M059J (cell line): ENCODE results near the gene AHRR. TPM values are rescaled to one million over a fixed set of nuclear protein-coding genes. Genes with fewer than 3 reads are reported as not detected.
A peak's percentile ranks its signal among the peaks of the same experiment; 100 is the strongest.
"Not testable (repeated sequence)": the region's sequence is repeated elsewhere in the genome, so short reads cannot be mapped to it uniquely, and the experiment has no call there.

Source experiments
- DNase-seq: peaks from one replicate; pipeline ENCODE4 v3.0.0-alpha.2; 2012; ENCODE audit warnings: low read depth
- total RNA-seq: library from RNA; depleted of rRNA; stranded (reverse); fragments of >200 nt; shearing (Covaris generic); gene quantifications from 2 replicates; pipeline ENCODE4 v1.2.3, GENCODE V29; 2014

Gene AHRR
- total RNA-seq, 1 experiment from 2014 or later, result 50.6 TPM

DNA sequence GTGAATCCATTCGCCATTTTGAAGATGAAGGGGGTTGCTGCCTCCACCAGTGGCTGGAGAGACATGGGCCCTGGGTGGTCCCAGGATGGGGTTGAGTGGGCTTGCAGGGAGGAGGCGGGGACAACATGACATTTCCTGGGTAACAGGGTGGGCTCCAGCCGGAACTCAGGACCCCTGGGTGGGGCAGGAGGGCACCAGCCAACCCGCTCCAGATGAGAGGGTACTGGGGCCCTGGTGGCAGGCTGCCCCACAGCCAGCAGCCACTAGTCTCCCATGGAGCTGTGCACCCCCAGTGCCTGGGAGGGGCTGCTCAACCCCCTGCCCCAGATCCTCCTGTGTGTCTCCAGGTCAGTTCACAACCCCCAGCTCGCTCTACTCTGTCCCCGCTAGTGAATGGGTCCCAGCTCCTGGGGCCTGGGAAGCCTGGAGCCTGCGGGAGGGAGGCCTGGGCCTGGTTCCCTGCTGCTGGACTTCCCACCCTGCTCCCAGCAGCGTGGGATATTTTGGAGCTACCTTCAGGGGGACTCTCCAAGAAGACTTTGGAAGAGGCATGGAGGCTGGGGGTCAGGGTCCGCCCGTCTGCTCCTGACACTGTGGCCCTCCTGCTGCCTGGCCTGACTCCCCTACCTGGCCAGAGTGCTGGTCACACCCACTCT, 55.9 kb downstream of the AHRR start:
- no peak for DNase-seq

DNA sequence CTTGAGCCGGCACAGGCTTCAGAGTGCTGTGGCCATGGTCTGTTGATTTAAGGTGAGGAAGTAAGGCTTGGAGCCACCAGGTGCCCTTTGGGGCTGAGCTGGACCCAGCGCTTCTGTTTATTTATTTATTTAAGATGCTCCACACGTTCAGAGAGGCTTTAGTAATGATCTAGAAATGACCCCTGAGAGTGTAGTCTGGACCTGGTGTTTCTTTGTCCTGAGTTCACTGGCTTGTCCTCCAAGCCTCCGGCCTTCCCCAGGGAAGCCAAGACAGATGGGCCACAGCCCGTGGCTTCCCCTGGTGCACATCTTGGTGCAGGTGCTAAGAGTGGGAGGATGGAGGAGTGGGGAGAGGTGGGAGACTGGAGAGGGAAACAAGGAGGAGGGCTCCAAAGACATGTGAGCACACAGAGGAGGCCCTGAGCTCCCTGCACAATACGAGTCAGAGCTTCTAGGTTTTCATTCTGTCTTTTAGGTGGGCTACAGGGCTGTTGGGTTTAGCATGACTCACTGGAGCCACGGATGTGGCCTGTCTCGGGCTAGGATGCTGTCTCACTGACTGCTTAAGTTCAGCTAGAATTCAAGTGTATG, 56.9 kb downstream of the AHRR start:
- DNase-seq, result peak; percentile 78

DNA sequence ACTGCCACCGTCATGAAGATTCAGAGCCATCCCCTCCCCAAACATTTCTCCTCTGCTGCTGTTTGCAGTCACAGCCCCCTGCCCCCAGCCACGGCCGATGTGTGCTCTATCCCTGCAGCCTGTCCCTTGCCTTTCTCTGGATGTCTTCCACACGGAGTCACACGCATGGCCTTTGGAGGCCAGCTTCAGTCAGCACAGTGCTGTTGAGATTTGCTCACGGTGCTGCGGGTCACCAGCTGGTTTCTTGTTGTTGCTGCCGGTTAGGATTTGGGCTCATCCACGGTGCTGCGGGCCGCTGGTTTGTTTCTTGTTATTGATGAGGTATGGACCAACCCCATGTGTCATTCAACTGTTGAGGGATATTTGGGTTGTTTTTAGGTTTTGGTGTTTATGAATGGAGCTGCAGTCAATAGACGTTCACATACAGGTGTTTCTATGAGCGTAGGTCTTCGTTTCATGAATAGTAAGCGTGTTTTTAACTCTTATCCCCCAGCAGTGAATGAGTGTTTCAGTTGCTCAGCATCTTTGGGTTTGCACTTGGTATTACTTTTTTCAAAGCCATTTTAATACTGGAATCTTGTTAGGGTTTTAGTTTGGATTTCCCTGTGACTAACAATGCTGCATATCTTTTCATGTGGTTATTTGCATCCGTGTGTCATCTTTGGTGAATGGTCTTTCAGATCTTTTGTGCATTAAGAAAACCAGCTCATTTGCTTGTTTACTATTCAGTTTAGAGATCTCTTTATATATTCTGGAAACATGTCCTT, 57.6 kb downstream of the AHRR start:
- DNase-seq, result peak; percentile 87

DNA sequence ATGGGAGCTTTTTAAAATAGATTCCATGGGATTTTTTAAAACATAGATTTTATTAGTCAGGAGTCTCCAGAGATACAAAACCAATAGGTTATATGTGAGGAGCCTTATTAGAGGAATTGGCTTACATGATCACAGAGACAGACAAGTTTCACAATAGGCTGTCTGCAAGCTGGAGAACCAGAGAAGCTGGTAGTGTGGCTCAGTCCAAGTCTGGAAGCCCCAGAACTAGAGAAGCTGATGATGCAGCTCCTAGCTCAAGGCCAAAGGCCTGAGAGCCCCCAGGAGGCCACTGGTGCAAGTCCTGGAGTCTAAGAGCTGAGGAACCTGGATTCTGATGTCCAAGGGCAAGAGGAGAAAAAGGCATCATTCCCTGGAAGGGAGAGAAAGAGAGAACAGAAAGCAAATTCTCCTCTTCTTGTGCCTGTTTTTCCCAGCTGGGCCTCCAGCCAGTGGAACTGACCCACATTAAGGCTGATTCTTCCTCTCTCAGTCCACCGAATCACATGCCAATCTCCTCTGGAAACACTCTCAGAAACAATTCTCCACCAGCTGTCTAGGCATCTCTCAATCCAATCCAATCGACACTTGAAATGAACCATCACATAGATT, 59.3 kb downstream of the AHRR start:
- no peak for DNase-seq

DNA sequence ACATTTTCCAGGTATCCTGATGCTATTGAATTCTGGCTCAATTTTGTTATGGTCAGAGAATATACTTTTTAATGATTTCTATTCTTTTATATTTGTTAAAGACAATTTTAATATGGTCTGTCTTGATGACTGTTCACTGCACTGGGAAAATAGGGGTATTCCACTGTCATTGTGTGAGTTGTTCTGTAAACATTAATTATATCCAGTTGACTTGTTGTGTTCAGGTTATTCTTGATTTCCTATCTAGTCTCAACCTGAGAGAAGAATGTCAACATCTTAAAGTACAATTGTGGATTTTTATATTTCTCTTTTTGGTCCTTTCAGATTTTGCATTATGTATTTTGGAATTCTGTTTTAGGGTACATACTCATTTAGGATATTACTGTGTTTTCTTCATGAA, 61.6 kb downstream of the AHRR start:
- DNase-seq, result peak; percentile 45

DNA sequence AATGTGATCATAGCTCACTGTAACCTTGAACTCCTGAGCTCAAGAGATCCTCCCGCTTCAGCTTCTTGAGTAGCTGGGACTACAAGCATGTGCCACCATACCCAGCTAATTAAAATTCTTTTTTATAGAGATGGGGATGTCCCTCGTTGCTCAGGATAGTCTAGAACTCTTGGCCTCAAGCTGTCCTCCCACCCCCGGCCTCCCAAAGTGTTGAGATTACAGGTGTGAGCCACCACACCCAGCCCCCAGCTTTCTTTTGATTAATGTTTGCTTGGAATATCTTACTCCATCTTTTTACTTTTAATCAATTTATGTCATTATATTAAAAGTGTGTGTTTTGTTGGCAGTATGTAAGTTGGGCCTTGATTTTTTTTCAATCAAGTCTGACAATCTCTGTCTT, 62.1 kb downstream of the AHRR start:
- no peak for DNase-seq

DNA sequence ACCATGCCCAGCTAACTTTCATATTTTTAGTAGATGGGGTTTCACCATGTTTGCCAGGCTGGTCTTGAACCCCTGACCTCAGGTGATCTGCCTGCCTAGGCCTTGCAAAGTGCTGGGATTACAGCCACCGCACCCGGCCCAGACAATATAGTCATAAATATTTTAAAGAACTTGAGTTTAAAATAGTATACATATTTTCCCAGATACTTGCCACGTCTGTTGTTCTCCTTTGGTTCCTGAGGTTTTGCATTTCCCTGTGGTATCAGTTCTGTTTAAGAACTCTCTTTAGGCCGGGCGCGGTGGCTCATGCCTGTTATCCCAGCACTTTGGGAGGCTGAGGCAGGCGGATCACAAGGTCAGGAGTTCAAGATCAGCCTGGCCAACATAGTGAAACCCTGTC, 63.1 kb downstream of the AHRR start:
- not testable (repeated sequence) for DNase-seq

DNA sequence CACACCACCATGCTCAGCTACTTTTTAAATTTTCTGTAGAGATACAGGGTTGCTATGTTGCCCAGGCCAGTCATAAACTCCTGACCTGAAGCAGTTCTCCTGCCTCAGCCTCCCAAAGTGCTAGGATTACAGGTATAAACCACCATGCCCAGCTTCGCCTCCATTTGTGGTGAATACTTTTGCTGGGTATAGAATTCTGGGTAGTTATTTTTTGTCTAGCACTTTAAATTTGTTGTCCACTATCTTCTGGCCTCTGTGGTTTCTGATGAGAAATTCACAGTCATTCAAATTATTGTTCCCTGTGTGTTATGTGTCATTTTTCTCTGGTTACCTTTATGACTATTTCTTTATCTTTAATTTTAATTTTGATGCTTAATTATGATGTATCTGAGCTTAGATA, 63.8 kb downstream of the AHRR start:
- no peak for DNase-seq

DNA sequence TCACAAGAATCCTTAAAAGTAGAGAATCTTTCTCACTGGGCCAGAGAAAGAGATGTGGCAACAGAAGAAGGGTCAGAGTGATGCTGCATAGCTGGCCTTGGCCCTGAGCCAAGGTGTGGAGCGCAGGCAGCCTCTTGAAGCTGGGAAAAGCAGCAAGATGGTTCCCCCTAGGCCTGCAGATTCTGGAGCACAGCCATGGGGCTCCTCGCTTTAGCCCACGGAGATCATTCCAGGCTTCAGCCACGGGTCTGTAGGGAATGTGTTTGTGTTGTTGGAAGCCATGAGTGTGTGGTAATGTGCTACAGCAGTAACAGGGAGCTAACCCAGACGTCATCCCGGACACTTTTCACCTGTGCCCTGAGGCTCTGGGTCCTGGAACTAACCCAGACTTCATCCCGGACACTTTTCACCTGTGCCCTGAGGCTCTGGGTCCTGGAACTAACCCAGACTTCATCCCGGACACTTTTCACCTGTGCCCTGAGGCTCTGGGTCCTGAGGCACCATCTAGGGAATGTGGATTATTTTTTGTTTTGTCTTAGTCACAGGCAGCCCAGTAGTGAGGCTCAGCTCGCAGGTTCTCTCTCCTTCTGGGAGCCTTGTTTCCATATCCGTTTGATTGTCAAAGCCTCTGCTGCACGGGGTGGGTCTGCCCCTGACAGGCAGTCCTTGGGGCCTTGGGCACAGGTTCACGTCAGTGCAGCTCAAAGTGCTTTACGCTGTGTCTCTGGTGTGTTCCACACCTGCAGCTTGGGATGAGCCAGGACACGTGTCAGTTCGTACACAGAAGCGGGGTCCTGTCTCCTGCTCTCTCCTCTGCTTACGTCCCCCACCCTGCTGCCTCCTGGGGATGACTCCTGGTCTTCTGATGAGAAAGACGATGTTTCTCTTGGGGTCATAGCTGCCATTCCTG, 65.2 kb downstream of the AHRR start:
- DNase-seq, result peak; percentile 94

DNA sequence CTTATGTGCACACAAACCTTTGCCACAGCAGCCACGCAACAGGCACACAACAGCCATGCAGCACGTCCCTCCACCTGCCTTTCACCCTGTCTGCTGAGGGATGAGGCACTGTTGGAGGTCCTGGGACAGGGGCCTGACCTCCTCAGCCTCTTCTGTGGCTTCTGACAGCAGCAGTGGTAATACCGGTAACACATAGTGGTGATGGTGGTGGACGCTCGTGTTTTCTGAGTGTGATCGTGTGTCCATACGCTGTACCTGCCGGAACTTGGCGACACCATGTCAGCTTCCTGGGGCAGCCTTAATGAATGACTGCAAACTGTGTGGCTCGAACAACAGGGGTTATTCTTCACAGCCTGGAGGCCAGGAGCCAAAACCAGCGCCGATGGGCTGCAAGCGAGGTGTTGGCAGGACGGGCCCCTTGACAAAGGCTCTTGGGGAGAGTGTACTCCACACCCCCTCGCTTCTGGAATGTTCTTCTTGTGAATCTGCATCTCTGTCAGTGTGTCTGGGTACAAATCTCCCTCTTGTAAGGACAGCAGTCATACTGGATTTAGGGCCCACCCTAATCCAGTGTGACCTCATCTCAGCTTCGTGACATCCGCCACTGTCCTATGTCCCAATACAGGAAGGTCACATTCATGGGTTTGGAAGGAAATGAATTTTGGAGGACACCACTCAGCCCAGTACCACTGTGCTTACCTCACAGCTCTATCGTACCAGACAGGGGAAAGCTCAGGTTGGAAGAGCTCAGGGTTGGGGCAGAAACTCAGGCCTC, 66.2 kb downstream of the AHRR start:
- no peak for DNase-seq

DNA sequence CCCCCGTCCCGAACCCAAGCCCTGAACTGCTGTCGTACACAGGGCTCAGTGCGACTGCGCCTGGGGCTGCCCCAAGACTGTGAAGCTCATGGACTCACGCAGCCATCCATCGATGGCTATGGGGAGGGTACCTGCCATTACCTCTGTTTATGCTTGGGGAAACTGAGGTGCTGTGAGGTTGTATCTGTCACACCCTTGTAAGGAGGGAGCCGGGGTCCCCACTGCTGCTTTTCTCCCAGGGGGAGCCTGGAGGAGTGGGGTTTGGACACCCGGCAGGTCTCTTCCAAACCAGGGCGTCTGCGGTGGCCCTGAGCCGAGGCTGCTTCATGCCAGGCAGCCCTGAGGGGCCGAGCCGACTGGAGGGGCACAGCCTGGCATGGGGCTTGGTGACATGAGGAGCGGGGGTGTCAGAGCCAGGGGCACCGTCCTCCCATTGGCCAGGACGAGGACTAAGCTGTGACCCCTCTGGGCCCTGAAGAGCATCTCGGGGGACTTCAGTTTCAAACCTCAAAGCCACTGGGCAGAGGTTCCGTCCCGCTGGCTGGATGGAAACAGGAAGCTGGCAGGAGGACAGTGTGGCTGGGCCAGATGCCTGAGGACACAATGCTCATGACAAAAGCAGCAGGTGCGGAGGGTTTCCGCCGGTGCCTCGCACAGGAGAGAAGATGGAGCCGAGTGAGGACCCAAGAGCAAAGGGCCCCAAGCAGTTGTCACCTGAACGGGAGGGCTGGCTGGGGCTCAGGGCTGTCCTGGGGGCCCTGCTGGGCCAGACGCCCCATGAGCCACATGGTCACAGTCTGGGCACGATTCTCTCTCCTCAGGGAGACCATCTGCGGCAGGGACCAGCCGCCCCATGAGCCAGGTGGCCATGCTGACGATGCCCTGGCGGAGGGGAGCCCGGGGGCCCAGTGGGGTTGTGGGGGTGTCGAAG, 67.0 kb downstream of the AHRR start:
- no peak for DNase-seq

DNA sequence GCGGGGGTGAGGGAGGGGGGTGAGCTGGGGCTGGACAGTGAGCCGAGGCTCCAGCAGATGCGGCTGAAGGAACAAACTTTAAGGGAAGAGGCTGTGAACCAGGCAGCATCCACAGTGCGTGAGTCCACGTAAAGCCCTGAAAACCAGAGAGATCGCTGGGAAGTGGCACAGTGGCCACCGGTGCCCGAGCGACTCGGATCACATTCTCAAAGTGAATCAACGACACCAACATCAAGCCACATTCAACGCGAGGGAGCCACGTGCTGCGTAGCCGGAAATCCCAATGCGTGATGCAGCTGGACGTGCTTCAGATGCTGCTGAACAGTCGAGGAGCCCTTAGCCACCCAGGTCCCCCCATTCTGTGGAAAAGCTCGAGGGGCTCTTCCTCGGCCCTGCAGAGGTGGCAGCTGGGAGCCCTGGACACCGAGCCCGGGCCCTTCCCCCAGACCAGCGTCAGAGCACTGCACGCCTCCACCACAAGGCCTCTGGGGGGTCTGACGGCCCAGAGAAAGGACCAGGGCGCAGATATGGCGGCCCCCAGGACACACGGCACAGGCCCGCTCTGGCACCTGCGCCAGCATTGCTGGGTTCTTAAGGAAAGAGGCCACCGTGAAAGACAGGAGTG, 67.8 kb downstream of the AHRR start:
- no peak for DNase-seq

DNA sequence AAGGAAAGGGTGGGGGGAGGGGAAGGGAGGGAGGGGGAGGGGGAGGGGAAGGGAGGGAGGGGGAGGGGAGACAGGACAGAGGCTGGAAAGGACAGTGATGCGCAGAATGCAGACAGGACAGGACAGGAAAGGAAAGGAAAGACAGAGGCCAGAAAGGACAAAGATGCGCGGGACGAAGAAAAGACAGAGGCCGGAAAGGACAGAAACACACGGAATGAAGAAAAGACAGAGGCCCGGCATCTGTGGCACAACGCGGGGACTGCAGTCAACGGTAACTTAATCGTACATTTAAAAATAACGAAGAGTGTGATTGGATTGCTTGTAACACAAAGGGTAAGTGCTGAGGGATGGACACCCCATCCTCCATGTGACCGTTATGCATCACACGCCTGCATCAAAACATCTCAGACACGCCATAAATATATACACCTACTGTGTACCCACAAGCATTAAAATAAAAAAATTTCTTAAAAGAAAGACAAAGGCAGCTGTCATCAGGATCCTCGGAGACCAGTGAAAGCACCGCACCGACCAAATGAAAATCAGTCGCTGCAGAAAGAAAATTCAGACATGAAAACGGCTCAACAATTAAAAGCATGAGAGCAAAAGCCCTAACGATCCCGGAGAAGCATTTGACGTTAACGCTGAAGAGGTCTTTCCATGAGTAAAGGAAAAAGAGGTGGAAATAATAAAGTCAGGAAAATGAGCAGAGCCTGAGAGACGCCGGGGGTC, 68.5 kb downstream of the AHRR start:
- no peak for DNase-seq

DNA sequence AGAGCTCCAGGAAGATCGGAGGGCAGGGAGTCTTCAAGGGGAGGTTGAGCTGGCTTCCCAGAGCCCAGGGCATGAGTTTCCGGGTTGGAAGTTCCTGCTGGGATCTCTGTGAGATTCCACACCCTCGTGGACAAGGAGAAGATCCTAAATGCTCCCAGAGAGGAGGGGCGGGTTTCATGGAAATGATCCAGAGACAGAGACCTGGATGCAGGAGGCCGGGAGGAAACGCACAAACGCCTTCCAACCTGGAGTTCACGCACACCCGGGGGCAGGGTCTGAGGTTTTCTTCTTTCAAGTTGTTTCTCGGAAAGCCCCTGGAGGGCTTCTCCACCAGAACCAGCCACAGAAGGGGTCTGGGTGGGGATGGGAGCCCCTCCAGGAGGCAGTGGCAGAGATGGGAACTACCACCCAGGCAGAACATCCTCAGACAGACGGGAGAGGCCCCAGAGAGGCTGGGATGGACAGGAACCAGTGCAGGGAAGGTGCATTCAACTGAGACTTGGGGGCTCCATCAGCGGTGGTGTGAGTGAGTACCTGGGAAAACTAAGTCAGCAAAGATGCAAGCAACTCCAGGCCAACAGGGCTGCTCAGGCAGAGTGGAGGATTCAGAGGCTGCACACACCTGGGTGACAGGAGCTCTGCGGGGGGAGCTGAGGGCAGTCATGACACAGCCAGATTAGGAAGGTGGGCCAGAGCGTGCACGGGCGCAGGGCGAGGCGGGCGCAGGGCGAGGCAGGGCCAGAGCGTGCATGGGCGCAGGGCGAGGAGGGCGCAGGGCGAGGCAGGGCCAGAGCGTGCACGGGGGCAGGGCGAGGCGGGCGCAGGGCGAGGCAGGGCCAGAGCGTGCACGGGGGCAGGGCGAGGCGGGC, 69.3 kb downstream of the AHRR start:
- no peak for DNase-seq

DNA sequence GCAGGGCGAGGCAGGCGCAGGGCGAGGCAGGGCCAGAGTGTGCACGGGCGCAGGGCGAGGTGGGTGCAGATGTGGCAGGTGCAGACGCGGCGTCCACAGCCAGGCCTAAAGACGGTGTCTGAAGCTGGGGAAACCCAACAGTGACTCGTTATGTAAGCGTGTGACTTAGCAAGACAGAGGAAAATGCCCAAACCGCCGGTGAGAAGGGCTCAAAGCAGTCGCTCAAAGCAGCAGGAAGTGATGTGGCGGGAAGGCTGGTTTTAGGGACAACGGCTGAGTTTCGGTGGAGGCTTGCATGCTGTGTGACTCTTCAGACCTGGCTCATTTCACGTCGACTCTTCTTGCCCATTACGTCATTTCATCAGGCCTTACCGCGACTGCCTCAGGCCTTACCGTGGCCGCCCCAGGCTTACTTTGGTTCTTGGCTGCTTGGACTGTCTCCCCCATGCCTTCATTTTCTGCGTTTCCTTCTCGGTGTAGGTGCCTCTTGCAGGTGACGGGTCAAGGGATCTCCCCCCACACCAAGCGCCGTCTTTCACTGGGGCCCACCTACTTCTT, 71.0 kb downstream of the AHRR start:
- DNase-seq, result peak; percentile 86

DNA sequence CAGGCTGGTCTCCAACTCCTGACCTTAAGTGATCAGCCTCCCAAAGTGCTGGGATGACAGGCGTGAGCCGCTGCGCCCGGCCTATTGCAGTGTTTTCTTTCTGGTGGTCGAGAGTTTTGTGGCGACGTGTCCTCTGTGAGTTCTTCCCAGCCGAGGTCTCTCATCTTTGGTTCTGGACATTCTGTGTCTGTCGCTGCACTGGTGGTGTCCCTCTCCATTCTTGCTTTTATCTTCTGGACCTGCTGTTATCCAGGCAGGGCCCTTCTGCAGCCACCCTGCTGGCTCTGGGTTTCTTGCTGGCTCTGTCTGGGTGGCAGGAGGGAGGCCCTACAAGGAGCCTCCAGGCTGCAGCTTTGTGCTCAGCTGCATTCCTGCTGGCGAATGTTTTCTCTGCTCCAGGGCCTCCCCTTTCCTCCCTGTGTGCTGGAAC, 72.3 kb downstream of the AHRR start:
- peak; percentile 67 for DNase-seq

DNA sequence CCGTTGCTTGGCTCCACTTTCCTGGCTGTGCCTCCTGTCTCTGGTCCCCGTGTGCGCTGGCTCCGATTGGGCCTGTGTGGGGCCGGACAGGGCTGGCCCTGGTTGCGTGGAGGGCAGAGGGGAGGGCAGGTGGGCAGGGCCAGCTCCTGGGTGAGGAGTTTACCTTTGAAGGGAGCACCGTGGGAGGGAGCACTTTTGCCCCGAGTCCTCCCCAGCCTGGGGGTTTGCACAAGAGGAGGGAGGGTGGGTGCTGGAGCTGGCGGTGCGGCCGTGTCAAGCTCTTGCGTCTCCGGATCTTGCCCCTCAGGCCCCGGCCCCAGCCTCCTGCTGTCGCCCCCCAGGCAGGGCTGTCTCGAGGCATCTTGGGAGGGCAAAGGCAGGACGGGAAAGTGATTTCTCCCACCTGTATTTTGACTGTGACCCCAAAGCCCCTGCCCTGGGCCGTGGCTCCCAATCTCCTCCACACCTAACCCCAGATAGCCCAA, 73.2 kb downstream of the AHRR start:
- no peak for DNase-seq
